ENCODE results near the gene ZBTB20.

DNA sequence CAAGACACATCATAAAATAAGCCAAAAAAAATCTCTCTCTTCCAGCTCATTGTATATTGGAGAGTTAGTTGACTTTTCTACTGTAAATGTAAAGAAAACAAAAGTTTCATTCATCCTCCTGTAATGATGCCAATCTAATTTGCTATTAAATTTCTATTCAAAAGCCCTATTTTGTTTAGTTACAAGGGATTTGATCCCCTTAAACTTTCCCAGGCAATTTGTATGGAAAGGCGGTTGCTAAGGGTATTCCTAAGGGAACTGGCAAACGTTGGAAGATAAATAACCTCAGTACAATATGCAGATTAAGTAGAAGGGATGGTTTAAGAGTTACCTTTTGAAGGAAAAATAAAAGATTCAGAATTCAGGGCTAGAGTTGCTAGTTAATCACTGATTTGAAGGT, 500.6 kb downstream of the ZBTB20 start:
- TF ChIP-seq, protein P1, sequence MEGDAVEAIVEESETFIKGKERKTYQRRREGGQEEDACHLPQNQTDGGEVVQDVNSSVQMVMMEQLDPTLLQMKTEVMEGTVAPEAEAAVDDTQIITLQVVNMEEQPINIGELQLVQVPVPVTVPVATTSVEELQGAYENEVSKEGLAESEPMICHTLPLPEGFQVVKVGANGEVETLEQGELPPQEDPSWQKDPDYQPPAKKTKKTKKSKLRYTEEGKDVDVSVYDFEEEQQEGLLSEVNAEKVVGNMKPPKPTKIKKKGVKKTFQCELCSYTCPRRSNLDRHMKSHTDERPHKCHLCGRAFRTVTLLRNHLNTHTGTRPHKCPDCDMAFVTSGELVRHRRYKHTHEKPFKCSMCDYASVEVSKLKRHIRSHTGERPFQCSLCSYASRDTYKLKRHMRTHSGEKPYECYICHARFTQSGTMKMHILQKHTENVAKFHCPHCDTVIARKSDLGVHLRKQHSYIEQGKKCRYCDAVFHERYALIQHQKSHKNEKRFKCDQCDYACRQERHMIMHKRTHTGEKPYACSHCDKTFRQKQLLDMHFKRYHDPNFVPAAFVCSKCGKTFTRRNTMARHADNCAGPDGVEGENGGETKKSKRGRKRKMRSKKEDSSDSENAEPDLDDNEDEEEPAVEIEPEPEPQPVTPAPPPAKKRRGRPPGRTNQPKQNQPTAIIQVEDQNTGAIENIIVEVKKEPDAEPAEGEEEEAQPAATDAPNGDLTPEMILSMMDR (IDR thresholded peaks at IDR 0.05), result no peak
- no peak for TF ChIP-seq POLR2A (IDR thresholded peaks at IDR 0.05)

Measured in thyroid gland (tissue), 4 donors.